CD8-positive, alpha-beta memory T cell (primary cell): Measurements from ENCODE around the gene KLHL22. TPM values are rescaled to one million over a fixed set of nuclear protein-coding genes. Genes with fewer than 3 reads are reported as not detected.
A peak's percentile ranks its signal among the peaks of the same experiment; 100 is the strongest.

Source experiments
- CTCF ChIA-PET: fragments of 350-600 bp; sonication (Branson Sonifier 250); formaldehyde crosslinking; loops from one replicate; lab custom pipeline; 2021; ENCODE audit warnings: antibody characterized with exemption; lab: Charles Lee
- POLR2A ChIA-PET: fragments of 350-600 bp; sonication (Branson Sonifier 250); formaldehyde crosslinking; loops from one replicate; lab custom pipeline; 2021; ENCODE audit warnings: antibody characterized with exemption; lab: Charles Lee
- DNase-seq, 5 donors: peaks; one replicate each; pipeline versions ENCODE4 v3.0.0 to v3.0.0-alpha.2; 2020 to 2022; ENCODE audit warnings: mixed read lengths in 1 of 5
- H3K27ac ChIP-seq: one replicate; pipeline ENCODE4 v1.7.0; 2013; ENCODE audit warnings: low read depth, mild to moderate bottlenecking, low read length, moderate library complexity
- H3K27me3 ChIP-seq: 2 replicates; pipeline ENCODE4 v1.7.0; 2013; ENCODE audit warnings: low read length, mild to moderate bottlenecking; ENCODE audit not compliant: insufficient read depth, poor library complexity, severe bottlenecking
- H3K36me3 ChIP-seq: 2 replicates; pipeline ENCODE4 v1.7.0; 2013; ENCODE audit warnings: mild to moderate bottlenecking, low read length, moderate library complexity; ENCODE audit not compliant: insufficient read depth
- H3K4me1 ChIP-seq: 2 replicates; pipeline ENCODE4 v1.7.0; 2013; ENCODE audit warnings: mild to moderate bottlenecking, low read length, moderate library complexity; ENCODE audit not compliant: insufficient read depth
- H3K4me3 ChIP-seq: 2 replicates; pipeline ENCODE4 v1.7.0; 2013; ENCODE audit warnings: mild to moderate bottlenecking, low read length
- H3K9me3 ChIP-seq: 2 replicates; pipeline ENCODE4 v1.7.0; 2013; ENCODE audit warnings: mild to moderate bottlenecking, low read length
- H3K27ac Mint-ChIP-seq, 8 donors: one replicate each; pipeline ENCODE4 v1.8.0; 2020 to 2021; ENCODE audit warnings: mixed read lengths in 8 of 8, mild to moderate bottlenecking in 6 of 8, inconsistent platforms in 3 of 8, moderate library complexity in 3 of 8
- H3K27me3 Mint-ChIP-seq, 2 donors: one replicate each; pipeline ENCODE4 v1.8.0; 2020 to 2021; ENCODE audit warnings: mixed read lengths in 2 of 2, mild to moderate bottlenecking in 1 of 2, moderate library complexity in 1 of 2
- H3K36me3 Mint-ChIP-seq, 3 donors: one replicate each; pipeline ENCODE4 v1.8.0; 2020 to 2021; ENCODE audit warnings: mixed read lengths in 3 of 3, inconsistent platforms in 1 of 3, mild to moderate bottlenecking in 1 of 3
- H3K4me1 Mint-ChIP-seq, 3 donors: one replicate each; pipeline ENCODE4 v1.8.0; 2020 to 2021; ENCODE audit warnings: mixed read lengths in 3 of 3, inconsistent platforms in 1 of 3, mild to moderate bottlenecking in 1 of 3
- H3K4me3 Mint-ChIP-seq, 7 donors: one replicate each; pipeline ENCODE4 v1.8.0; 2020 to 2021; ENCODE audit warnings: mixed read lengths in 7 of 7, mild to moderate bottlenecking in 6 of 7, moderate library complexity in 4 of 7, inconsistent platforms in 2 of 7
- H3K9me3 Mint-ChIP-seq, 5 donors: one replicate each; pipeline ENCODE4 v1.8.0; 2020 to 2022; ENCODE audit warnings: mixed read lengths in 5 of 5, mild to moderate bottlenecking in 3 of 5, moderate library complexity in 2 of 5, inconsistent platforms in 1 of 5
- polyA plus RNA-seq: library from polyadenylated mRNA; unstranded; fragments of 300-500 nt; fragmentation: Illumina TruSeq; gene quantifications from one replicate; pipeline ENCODE4 v1.2.3, GENCODE V29; 2021
- total RNA-seq, 2 experiments: library from RNA; stranded (reverse); gene quantifications; one replicate each; pipeline ENCODE4 v1.2.3, GENCODE V29; 2021

The KLHL22 gene
- total and polyA plus RNA-seq, 3 experiments from 2014 or later = 17.2 to 25.4 (median 17.6) TPM

DNA sequence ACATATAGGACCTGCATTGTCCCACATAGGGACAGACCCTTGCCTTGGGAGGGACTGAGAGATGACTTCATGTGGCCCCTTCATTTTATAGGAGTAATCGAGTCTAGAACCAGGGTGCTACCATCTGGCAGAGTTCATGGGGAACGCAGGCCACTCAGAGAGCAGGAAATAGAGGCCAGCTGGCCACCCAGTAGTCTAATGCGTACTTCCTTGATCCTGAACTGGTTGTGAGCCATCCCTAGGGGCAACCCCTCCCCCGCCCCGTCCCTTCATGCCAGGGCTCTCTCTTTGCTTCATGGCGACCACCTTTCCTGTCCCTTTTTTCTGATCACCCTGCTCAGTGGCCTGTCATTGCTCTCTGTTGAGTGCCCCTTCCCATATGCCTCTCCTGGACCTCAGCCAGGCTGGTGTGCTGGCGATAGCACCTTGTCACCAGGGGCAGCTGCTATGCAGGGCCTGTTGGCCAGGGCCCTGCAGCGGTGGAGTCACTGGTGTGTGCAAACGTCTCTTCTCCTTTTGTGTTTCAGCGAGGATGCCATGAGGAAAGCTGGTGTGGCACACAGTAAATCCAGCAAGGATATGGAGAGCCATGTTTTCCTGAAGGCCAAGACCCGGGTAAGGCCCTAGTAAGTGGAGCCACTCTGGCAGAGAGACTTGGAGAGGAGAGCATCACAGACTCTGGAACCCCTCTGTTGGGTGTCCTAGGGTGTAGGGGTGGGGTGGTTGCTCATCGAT is 41.2 kb upstream of the KLHL22 start:
- peaks cover 4 to 74% (median 11%) of the 10 kb centered on the region in 3 donors for H3K36me3 Mint-ChIP-seq
- peaks cover 41 to 62% (median 42%) of the 10 kb centered on the region in 3 donors for H3K4me1 Mint-ChIP-seq
- H3K27me3 Mint-ChIP-seq = no peaks in the 10 kb centered on the region
- Histone ChIP-seq H3K27ac (no peak overlapping the region), H3K36me3 (peaks cover 29% of the 10 kb centered on the region), H3K4me1 (peaks cover 28% of the 10 kb centered on the region), H3K4me3 (no peak overlapping the region), H3K9me3 (no peaks in the 10 kb centered on the region), H3K27me3 (no peaks in the 10 kb centered on the region)
- peak overlapping the region; percentile 33 to 83 (median 74) for H3K27ac Mint-ChIP-seq
- CTCF ChIA-PET = interaction anchor here (1.5 to 1.9 kb wide), 2 partner anchors 21 to 35 kb away, joined by 4 to 5 read pairs; no protein-coding TSS in a partner anchor
- H3K9me3 Mint-ChIP-seq = no peaks in the 10 kb centered on the region
- POLR2A ChIA-PET = no interaction called here
- DNase-seq = no peak
- H3K4me3 Mint-ChIP-seq = no peak overlapping the region

DNA sequence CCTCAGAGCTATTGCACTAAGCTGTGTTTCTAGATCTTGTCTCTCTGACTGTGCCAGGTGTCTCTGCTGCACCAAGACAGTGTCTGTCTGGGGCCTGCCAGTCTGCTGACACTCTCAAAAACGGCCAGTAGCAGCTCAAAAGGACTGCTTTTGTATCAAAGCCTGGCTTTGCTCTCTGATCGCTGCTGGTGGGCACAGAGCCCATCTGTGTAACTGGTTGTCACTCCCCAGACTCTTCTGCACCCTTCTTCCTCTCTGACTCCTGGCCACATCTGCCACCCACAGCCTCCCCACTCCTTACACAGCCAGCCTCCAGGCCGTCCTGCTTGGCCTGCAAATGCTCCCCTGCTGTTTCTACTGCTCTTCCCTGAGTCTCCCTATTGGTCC is 38.3 kb upstream of the KLHL22 start:
- no peaks in the 10 kb centered on the region for H3K27me3 Mint-ChIP-seq
- Histone ChIP-seq H3K4me3 (no peak overlapping the region), H3K9me3 (no peaks in the 10 kb centered on the region), H3K27me3 (no peaks in the 10 kb centered on the region), H3K27ac (no peak overlapping the region), H3K36me3 (peaks cover 33% of the 10 kb centered on the region), H3K4me1 (peaks cover 49% of the 10 kb centered on the region)
- DNase-seq = no peak
- H3K9me3 Mint-ChIP-seq = no peaks in the 10 kb centered on the region
- ChIA-PET CTCF (interaction anchor here (0.8 to 1.8 kb wide), 5 partner anchors 15 to 116 kb away, joined by 3 to 6 read pairs (median 3); no protein-coding TSS in a partner anchor), POLR2A (no interaction called here)
- peak overlapping the region; percentile 38 to 96 (median 86) for H3K27ac Mint-ChIP-seq
- peaks cover 54 to 78% (median 57%) of the 10 kb centered on the region in 3 donors for H3K4me1 Mint-ChIP-seq
- peak overlapping the region in 4 of 7 donors; percentile 13 to 70 (median 52) for H3K4me3 Mint-ChIP-seq
- H3K36me3 Mint-ChIP-seq = peaks cover 0 to 70% (median 6%) of the 10 kb centered on the region in 3 donors

DNA sequence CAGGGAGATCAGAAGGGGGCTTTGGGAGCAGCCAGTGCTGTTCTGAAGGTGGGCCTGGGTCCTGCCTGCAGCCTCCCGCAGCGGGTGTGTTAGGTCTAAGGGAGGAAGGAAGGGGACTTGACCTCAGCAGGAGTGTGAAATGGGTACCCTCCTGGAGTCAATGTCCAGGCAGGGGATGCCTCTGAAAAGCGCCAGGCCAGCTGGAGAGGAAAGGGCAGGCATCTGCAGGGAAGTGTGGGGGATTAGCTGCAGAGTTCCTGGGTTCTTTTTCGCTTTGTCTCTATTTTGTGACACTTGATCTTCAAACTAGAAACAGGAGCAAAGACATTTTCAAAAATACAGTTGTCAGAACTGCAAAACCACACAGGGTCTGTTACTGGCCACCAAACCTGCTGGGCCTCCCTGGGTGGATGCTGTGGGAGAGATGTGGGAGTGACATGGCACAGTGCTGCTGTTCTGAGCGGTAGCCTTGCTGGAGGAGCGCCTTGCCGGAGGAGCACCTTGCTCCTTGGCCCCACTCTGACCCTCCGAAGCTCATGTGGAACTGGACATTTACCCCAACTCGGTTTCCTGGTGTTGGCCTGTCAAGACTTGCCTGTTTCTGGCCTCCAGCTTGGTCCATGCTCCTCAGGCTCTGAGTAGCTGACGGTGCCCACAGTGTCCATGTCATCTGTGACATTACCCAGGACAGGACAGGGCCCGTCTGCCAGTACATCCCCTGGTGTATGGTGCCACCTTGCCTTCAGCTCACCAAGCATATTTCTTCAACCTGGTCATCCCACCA is 37.7 kb upstream of the KLHL22 start:
- ChIA-PET POLR2A (interaction anchor here (1.3 kb wide), 1 partner anchor 170 kb away, joined by 4 read pairs; no protein-coding TSS in a partner anchor), CTCF (interaction anchor here (1.1 to 1.8 kb wide), 5 partner anchors 18 to 115 kb away, joined by 3 to 7 read pairs (median 3); partner anchors contain the start of gene MED15)
- H3K27me3 Mint-ChIP-seq = no peaks in the 10 kb centered on the region
- no peaks in the 10 kb centered on the region for H3K27me3 ChIP-seq
- no peak overlapping the region for H3K4me3 ChIP-seq
- no peaks in the 10 kb centered on the region for H3K9me3 Mint-ChIP-seq
- H3K9me3 ChIP-seq = no peaks in the 10 kb centered on the region
- H3K4me3 Mint-ChIP-seq = peak overlapping the region in 5 of 7 donors; percentile 7 to 70 (median 40)
- no peak for DNase-seq
- H3K36me3 Mint-ChIP-seq = peaks cover 0 to 70% (median 6%) of the 10 kb centered on the region in 3 donors
- peak overlapping the region; percentile 38 to 96 (median 85) for H3K27ac Mint-ChIP-seq
- H3K4me1 ChIP-seq = peaks cover 52% of the 10 kb centered on the region
- no peak overlapping the region for H3K27ac ChIP-seq
- H3K36me3 ChIP-seq = peaks cover 34% of the 10 kb centered on the region
- H3K4me1 Mint-ChIP-seq = peaks cover 54 to 84% (median 63%) of the 10 kb centered on the region in 3 donors

DNA sequence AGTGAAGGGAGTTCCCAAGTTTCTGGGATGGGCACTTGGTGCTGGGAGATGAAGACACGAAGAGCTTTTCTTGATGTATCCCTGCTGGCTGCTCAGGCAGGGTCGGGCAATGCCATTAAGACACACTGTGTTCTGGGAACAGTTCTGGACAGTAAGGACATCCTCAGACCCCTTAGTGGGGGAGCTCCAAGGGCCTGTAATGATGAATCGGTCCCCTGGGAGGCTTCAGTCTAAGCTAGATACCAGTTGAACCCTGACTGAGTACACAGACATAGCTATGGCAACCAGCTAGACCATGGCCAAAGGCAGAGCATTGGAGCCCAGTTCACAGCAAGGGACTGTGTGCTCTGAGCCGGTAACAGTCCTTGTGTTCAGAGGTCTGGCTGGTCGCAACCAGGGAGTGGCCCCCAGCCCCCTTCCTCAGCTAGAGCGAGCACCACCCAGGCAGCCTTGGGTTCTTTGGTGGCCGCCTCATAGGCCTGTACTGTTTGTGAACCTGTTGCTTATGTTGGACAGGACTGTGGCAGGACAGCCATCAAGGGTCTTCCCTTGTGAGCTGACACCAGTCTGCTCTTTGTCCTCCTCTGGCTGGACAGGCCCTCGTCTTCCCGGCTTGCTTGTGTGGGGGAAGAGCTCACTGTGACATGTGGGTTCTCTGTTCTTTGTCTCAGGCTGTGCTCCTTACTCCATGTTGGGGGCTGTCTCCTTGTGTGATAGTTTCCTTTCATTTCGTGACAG is 36.8 kb upstream of the KLHL22 start:
- no peak for DNase-seq
- peaks cover 52% of the 10 kb centered on the region for H3K4me1 ChIP-seq
- Mint-ChIP-seq H3K36me3 (peaks cover 0 to 69% (median 6%) of the 10 kb centered on the region in 3 donors), H3K4me1 (peaks cover 55 to 85% (median 65%) of the 10 kb centered on the region in 3 donors), H3K27me3 (no peaks in the 10 kb centered on the region), H3K27ac (peak overlapping the region; percentile 38 to 92 (median 84)), H3K9me3 (no peaks in the 10 kb centered on the region), H3K4me3 (peak overlapping the region in 5 of 7 donors; percentile 2 to 59 (median 20))
- H3K9me3 ChIP-seq = no peaks in the 10 kb centered on the region
- H3K36me3 ChIP-seq = peaks cover 31% of the 10 kb centered on the region
- CTCF ChIA-PET = interaction anchor here (1.5 to 1.6 kb wide), 2 partner anchors 25 to 32 kb away, joined by 3 to 7 read pairs; partner anchors contain the start of gene MED15
- H3K27me3 ChIP-seq = no peaks in the 10 kb centered on the region
- H3K4me3 ChIP-seq = no peak overlapping the region
- POLR2A ChIA-PET = interaction anchor here (0.9 to 1.3 kb wide), 2 partner anchors 11 to 170 kb away, joined by 4 read pairs; no protein-coding TSS in a partner anchor
- H3K27ac ChIP-seq = no peak overlapping the region

DNA sequence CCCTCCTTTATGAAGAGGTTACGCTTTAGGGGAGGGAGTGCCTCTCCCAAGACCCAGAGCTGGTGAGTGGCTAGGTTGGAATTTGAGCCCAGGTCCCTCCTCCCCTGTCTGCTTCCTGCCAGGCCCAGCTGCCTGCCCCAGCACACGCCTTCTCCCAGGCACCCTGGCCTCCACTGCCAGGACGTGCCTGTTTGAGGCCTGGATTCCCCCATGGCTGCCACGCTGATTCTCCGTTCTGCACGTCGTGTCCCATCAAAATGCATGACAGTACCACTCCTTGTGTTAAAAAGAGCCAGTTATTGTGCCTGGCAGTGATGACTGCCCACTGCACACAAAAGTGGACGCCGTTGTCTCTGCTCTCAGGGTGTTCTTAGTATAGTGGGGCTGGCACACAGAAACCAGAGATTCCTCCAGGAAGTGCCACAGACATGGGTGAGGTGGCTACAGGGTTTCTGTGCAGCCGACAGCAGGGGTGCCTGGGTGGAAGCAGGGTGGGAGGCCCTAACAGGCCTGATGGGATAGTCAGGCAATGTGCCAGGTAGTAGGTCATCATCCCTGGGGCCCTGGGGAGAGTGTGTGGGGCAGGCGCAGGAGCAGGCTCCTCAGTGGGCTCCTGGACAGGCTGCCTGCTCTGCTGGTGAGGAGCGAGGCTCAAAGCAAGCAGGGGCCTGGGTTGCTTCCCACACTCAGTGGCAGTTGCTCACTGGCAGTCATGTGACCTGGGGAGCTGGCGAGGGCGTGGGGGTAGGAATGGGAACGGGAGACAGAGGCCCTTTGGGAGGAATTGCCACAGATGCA is 36.0 kb upstream of the KLHL22 start:
- Histone ChIP-seq H3K27me3 (no peaks in the 10 kb centered on the region), H3K9me3 (no peaks in the 10 kb centered on the region), H3K4me3 (no peak overlapping the region), H3K36me3 (peaks cover 24% of the 10 kb centered on the region), H3K4me1 (peaks cover 57% of the 10 kb centered on the region), H3K27ac (no peak overlapping the region)
- H3K4me1 Mint-ChIP-seq = peaks cover 57 to 85% (median 72%) of the 10 kb centered on the region in 3 donors
- peak overlapping the region; percentile 38 to 92 (median 82) for H3K27ac Mint-ChIP-seq
- H3K9me3 Mint-ChIP-seq = no peaks in the 10 kb centered on the region
- peak overlapping the region in 2 of 7 donors; percentile 15 to 20 for H3K4me3 Mint-ChIP-seq
- H3K36me3 Mint-ChIP-seq = peaks cover 0 to 68% (median 10%) of the 10 kb centered on the region in 3 donors
- no peaks in the 10 kb centered on the region for H3K27me3 Mint-ChIP-seq
- CTCF ChIA-PET = interaction anchor here (1.5 to 1.6 kb wide), 2 partner anchors 24 to 33 kb away, joined by 3 to 7 read pairs; partner anchors contain the start of gene MED15
- no peak for DNase-seq
- POLR2A ChIA-PET = interaction anchor here (0.9 to 1.3 kb wide), 2 partner anchors 12 to 171 kb away, joined by 4 read pairs; no protein-coding TSS in a partner anchor

DNA sequence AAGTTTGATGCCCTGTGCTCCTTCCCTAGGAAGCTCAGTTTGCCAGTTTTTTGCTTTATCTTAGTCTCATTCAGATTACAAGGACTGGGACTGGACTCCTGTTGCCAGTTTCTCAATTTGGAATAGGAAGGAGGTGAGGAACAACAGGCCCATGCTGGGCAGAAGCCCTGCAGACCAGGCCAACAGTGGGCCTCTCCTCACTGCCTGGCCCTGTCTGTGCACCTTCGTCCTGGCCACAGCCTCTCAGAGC is 35.5 kb upstream of the KLHL22 start:
- Histone ChIP-seq H3K27me3 (no peaks in the 10 kb centered on the region), H3K9me3 (no peaks in the 10 kb centered on the region), H3K4me3 (no peak overlapping the region), H3K4me1 (peaks cover 61% of the 10 kb centered on the region), H3K36me3 (peaks cover 24% of the 10 kb centered on the region), H3K27ac (no peak overlapping the region)
- peaks cover 0 to 70% (median 13%) of the 10 kb centered on the region in 3 donors for H3K36me3 Mint-ChIP-seq
- H3K27ac Mint-ChIP-seq = peak overlapping the region in 2 of 8 donors; percentile 50 to 88
- H3K4me3 Mint-ChIP-seq = no peak overlapping the region
- no peaks in the 10 kb centered on the region for H3K27me3 Mint-ChIP-seq
- ChIA-PET CTCF (interaction anchor here (1.4 kb wide), 1 partner anchor 26 kb away, joined by 3 read pairs; no protein-coding TSS in a partner anchor), POLR2A (no interaction called here)
- H3K4me1 Mint-ChIP-seq = peaks cover 60 to 85% (median 73%) of the 10 kb centered on the region in 3 donors
- no peaks in the 10 kb centered on the region for H3K9me3 Mint-ChIP-seq
- DNase-seq = no peak
